ENCODE results near the gene CENPS.
"Not testable (repeated sequence)": the region's sequence is repeated elsewhere in the genome, so short reads cannot be mapped to it uniquely, and the experiment has no call there.

Gene CENPS

DNA sequence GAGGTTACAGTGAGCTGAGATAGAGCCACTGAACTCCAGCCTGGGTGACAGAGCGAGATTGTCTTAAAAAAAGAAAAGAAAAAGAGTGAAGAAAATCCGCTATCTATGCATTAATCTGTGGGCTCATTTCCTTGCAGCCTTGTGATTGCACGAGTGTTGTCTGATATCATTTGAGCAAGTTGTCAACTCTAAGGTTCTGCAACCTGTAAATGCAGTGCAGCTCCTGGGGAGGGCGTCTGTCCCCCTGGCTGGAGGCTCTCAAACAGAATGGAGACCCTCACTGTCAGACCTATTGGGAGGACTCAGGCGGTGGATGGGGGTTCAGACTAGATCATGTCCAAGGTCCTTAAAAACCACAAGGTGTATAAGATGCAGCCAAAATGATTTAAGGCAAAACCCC is 25.8 kb downstream of the CENPS start:
- DNase-seq: no peak

DNA sequence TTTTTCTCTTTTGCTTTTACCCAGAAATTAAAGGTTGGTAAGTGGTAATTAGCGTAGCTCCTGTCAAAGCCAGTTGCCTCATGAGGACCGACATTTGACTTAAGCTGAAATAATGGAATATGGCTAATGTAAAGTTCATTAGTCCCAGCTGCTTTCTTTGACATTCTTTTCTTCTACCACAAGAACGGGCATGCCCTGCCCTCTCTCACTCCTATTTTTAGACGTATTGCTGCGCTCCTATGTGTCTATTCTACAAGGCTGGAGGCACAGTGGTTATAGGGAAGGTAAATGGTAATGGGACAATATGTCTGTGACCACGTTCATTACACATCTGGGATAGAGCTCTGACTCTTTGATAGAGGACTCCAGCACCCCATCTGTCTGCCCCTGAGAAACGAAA is 26.4 kb downstream of the CENPS start:
- DNase-seq: no peak

GRCh38 chr1:10457462-10457861 is 27.2 kb downstream of the CENPS start:
- not testable (repeated sequence) for DNase-seq

- DNase-seq: no peak
Observed at GRCh38 chr1:10457875-10458274, 27.6 kb downstream of the CENPS start.

GRCh38 chr1:10459184-10459583 is 29.0 kb downstream of the CENPS start:
- no peak for DNase-seq

GRCh38 chr1:10467078-10467477 is 36.8 kb downstream of the CENPS start:
- no peak for DNase-seq

DNA sequence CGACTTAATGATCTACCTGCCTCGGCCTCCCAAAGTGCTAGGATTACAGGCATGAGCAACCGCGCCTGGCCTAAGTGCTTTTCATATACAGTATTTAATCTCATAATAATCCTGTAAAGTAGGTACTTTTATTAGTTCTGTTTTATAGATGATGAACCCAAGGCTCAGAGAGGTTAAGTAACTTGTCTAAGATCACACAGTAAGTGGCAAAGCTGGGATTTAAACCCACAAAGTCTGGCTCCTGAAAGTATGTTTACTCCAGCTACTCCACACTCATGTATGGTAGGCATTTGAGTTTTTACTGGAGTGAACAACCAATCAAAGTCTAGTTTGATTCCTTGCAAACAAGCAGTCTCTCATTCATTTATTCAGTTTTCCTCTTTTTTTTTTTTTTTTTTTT is 39.8 kb downstream of the CENPS start:
- DNase-seq: no peak

- DNase-seq: no peak
Observed at GRCh38 chr1:10471411-10472219, 41.4 kb downstream of the CENPS start.

DNA sequence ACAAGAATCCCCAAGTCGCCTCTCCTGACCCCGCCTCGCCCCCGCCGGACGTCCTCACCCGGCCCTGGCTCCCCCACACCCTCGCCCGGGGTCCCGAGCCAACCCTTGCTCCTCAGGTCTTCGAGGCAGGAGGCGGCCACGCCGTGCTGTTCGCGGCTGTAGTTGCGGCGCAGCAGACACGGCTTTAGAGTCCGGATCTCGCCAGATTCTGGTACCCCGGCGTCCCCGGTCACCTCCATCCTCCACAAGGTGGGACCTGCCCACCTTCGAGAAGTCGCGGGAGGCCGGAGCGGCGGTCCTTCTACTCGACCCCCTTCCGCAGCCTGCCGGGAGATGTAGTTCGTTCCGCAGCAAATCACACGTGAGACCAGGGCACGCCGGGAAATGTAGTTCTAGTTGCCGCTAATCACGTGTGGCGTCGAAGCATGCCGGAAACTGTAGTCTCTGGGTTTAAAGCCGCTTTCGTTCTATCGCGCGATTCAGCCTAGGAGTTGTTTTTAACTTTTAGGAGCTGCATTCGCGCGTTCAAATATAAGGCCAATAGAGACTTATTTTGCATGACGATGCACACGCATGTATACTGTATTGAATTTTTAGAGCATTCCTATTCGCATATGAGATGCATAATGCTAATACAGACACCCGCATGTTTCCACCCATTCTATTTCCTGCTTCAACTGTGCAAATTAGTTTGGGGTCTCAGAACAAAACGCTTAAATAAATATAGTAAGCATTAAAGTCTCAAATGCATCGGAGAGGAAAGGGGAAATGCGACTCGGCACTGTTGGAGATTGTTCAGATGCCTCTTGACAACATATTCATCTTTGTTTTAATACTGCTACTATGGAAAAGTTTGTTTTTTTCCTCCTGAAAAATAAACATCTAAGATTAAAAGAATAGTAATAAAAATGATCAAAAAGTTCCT is 42.2 kb downstream of the CENPS start, which contains the start of gene DFFA:
TSS of gene DFFA (minus strand) at position 310 of the 925 bp plus-strand sequence. CDS start at position 239, 71 bp downstream.
- peak; percentile 93 for DNase-seq

GRCh38 chr1:10473145-10473765 is 43.0 kb downstream of the CENPS start:
- no peak for DNase-seq

GRCh38 chr1:10474309-10474612 is 44.0 kb downstream of the CENPS start:
- DNase-seq: not testable (repeated sequence)

DNA sequence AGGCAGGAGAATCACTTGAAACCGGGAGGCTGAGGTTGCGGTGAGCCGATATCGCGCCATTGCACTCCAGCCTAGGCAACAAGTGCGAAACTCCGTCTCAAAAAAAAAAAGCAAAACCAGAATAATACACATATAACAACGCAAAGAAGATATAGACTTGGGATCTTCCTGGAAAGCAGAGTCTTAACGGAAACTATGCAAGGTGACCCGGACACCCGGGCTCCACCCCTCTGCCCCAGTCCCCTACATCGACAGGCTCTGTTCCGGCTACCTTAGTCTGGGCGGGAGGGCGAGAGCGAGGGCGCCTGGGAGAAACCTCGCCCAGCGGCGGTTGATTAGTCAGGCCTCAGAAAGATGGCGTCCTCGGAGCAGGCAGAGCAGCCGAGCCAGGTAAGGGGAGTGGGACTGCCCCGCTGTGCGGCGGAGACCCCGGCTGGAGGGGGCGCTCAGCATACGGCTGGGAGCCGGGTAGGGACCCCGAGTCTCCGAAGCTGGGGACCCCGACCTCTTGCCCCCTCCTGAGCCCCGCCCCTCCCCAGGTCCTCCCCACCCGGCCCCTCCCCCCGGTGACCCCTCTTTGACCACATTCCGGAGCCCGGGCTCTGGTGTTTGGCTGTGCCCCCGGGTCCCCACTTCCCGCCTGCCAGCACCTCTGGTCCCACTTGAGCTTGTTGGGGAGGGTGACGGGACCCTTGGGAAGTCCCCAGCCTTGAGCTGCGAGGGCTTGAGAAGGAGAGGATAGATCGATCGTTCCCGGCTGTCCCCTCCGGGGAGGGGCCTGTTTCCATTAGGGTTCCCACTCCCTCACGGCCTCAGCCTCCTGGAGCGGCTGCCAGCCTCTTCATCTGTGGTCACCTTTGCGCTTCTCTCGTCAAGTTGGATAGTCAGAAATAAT is 44.6 kb downstream of the CENPS start, which contains the start of gene PEX14:
TSS of gene PEX14 (plus strand) at position 338 of the 895 bp plus-strand sequence. CDS start at position 355, 17 bp downstream.
- DNase-seq: peak; percentile 87

GRCh38 chr1:10475510-10475909 is 45.3 kb downstream of the CENPS start:
- DNase-seq: no peak

- DNase-seq: no peak
Observed at GRCh38 chr1:10479296-10479695, 49.1 kb downstream of the CENPS start.

DNA sequence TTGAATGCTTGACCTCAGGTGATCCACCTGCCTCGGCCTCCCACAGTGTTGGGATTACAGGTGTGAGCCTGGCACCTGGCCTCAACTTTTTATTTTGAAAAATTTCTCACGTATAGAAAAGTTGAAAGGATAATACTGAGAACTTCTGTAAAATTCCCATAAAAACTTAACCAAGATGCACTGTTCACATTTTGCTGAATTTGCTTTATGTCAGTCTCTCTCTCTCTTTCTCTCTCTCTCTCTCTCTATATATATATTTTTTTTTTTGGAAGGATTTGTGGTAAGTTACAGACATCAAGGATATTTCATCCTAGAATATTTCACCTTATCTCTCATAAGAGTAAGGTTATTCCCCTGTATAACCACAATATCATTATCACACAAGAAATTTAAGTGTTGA is 50.4 kb downstream of the CENPS start:
- no peak for DNase-seq

- no peak for DNase-seq
Observed at GRCh38 chr1:10484521-10484920, 54.3 kb downstream of the CENPS start.

GRCh38 chr1:10489291-10490055 is 59.2 kb downstream of the CENPS start:
- DNase-seq: no peak

GRCh38 chr1:10490286-10490970 is 60.2 kb downstream of the CENPS start:
- no peak for DNase-seq
